ENCODE data around the gene KSR1.

Gene KSR1

GRCh38 chr17:27520491-27521185 lies 64.4 kb downstream of the KSR1 start:
- no peak for DNase-seq

- DNase-seq = no peak
These were observed 65.2 kb downstream of the KSR1 start for GRCh38 chr17:27521281-27522027.

- no peak for DNase-seq
These were observed 65.9 kb downstream of the KSR1 start for GRCh38 chr17:27522028-27522635.

GRCh38 chr17:27523712-27524111 lies 67.5 kb downstream of the KSR1 start:
- no peak for DNase-seq

- no peak for DNase-seq
These were observed 68.3 kb downstream of the KSR1 start for GRCh38 chr17:27524594-27524993.

GRCh38 chr17:27525316-27525715 lies 69.1 kb downstream of the KSR1 start:
- no peak for DNase-seq

- no peak for DNase-seq
These were observed 69.8 kb downstream of the KSR1 start for GRCh38 chr17:27525836-27526603.

- peak; percentile 61 for DNase-seq
These were observed 70.4 kb downstream of the KSR1 start for GRCh38 chr17:27526604-27527002.

- DNase-seq = peak; percentile 46
These were observed 73.1 kb downstream of the KSR1 start for GRCh38 chr17:27529230-27529796.

GRCh38 chr17:27530764-27531391 lies 74.6 kb downstream of the KSR1 start:
- DNase-seq = no peak

- no peak for DNase-seq
These were observed 75.3 kb downstream of the KSR1 start for GRCh38 chr17:27531469-27531961.

GRCh38 chr17:27532269-27533263 lies 76.3 kb downstream of the KSR1 start:
- peak; percentile 58 for DNase-seq

- peak; percentile 90 for DNase-seq
These were observed 77.9 kb downstream of the KSR1 start for GRCh38 chr17:27533874-27534815.

GRCh38 chr17:27535178-27535928 lies 79.1 kb downstream of the KSR1 start:
- no peak for DNase-seq

GRCh38 chr17:27535975-27536374 lies 79.7 kb downstream of the KSR1 start:
- DNase-seq = no peak

GRCh38 chr17:27536781-27537180 lies 80.5 kb downstream of the KSR1 start:
- no peak for DNase-seq

GRCh38 chr17:27538156-27538955 lies 82.1 kb downstream of the KSR1 start:
- no peak for DNase-seq

GRCh38 chr17:27539152-27539551 lies 82.9 kb downstream of the KSR1 start:
- DNase-seq = no peak

Data from fibroblast of skin of right biceps (primary cell).